Stimulated activated CD4-positive, alpha-beta T cell treated with anti-CD3 and anti-CD28 coated beads, Interleukin-1b, Interleukin-23, amount 100 ng/mL, for 1 hour (primary cell): ENCODE measurements around the gene GGT5.
"Not testable (repeated sequence)": the region's sequence is repeated elsewhere in the genome, so short reads cannot be mapped to it uniquely, and the experiment has no call there.

ENCODE experiments used
- DNase-seq, 2 donors: peaks; one replicate each; pipeline ENCODE4 v3.0.0-alpha.2; 2020; ENCODE audit warnings: low read depth in 2 of 2

The GGT5 gene

GRCh38 chr22:24205438-24206195 is 39.3 kb downstream of the GGT5 start:
- DNase-seq = no peak

GRCh38 chr22:24203856-24204255 is 41.0 kb downstream of the GGT5 start:
- DNase-seq = not testable (repeated sequence)

GRCh38 chr22:24201681-24202614 is 42.9 kb downstream of the GGT5 start:
- DNase-seq = no peak

GRCh38 chr22:24200619-24201212 is 44.2 kb downstream of the GGT5 start:
- no peak for DNase-seq

GRCh38 chr22:24198682-24199052 is 46.2 kb downstream of the GGT5 start:
- DNase-seq = no peak

GRCh38 chr22:24191893-24192292 is 53.0 kb downstream of the GGT5 start:
- DNase-seq = no peak

- DNase-seq = no peak
Observed at GRCh38 chr22:24191381-24191841, 53.5 kb downstream of the GGT5 start.

GRCh38 chr22:24190596-24191208 is 54.2 kb downstream of the GGT5 start:
- no peak for DNase-seq

- DNase-seq = no peak
Observed at GRCh38 chr22:24190159-24190540, 54.7 kb downstream of the GGT5 start.

- DNase-seq = no peak
Observed at GRCh38 chr22:24189249-24190158, 55.4 kb downstream of the GGT5 start.

- DNase-seq = no peak
Observed at GRCh38 chr22:24188705-24189248, 56.1 kb downstream of the GGT5 start.

- no peak for DNase-seq
Observed at GRCh38 chr22:24187731-24188644, 56.9 kb downstream of the GGT5 start.

- DNase-seq = no peak
Observed at GRCh38 chr22:24186892-24187670, 57.8 kb downstream of the GGT5 start.

- no peak for DNase-seq
Observed at GRCh38 chr22:24186352-24186740, 58.5 kb downstream of the GGT5 start.

- DNase-seq = no peak
Observed at GRCh38 chr22:24185501-24186351, 59.2 kb downstream of the GGT5 start.

GRCh38 chr22:24185001-24185500 is 59.8 kb downstream of the GGT5 start:
- no peak for DNase-seq

GRCh38 chr22:24184057-24184798 is 60.7 kb downstream of the GGT5 start:
- no peak for DNase-seq
